Measurements from ENCODE around the gene CCZ1B.
"Not testable (repeated sequence)": the region's sequence is repeated elsewhere in the genome, so short reads cannot be mapped to it uniquely, and the experiment has no call there.

DNA sequence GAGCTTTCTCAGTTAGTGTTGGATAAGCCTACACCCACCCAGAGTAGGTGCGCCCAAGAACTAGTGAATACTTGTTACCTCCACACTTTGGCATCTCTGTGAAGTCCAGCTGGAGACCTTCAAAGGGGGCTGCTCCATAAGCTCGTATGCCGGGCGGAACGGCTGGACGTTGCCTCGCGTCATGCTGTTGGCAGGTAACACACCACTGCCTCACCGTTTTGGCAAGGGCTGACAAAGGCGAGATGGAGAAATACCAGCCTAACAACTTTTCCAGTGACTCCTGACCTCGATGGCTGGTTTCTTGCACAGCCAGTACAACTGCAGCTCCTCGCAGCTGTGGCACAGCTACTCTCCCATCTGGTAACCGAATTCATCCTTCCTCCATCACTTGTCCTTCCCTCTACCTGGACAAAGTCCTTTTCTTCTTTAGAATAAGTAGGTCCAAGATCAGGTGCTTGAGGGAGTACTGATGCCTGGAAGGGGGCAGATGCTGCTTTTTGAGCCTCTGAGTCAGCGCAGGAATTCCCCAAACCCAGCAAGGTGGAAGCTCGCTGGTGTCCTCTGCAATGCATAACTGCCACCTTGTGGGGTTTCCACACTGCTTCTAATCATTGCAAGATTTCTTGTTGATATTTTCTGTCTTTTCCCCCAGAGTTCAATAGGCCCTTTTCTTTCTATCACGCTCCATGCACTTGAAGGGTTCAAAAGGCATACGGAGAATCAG, 45.5 kb upstream of the CCZ1B start:
- peak; percentile 24; the same call in 1 of the 2 replicates for TF ChIP-seq CTCF (IDR thresholded peaks at IDR 0.05)
- TF ChIP-seq POLR2AphosphoS5 (IDR thresholded peaks at IDR 0.05; ENCODE audit: low read depth, low read length); SIN3A (IDR thresholded peaks at IDR 0.05; ENCODE audit: borderline replicate concordance, insufficient read depth, low read depth, low read length); REST (IDR thresholded peaks at IDR 0.05; ENCODE audit: insufficient read depth in 1 of 2, low read depth in 2 of 2, low read length in 1 of 2); TCF7L2 (IDR thresholded peaks at IDR 0.05; ENCODE audit: low read depth, low read length): not testable (repeated sequence)

Measured in Panc1 (cell line).